Activated naive CD4-positive, alpha-beta T cell treated with anti-CD3 and anti-CD28 coated beads, Interleukin-2, amount 10 ng/mL, durations not matched to agents 7 days and 5 days (primary cell): Measurements from ENCODE around the gene ZNF598.
"Not testable (repeated sequence)": the region's sequence is repeated elsewhere in the genome, so short reads cannot be mapped to it uniquely, and the experiment has no call there.

ENCODE experiments used
- CTCF ChIA-PET: fragments of 350-600 bp; sonication (Branson Sonifier 250); formaldehyde crosslinking; loops from one replicate; lab custom pipeline; 2021; ENCODE audit warnings: antibody characterized with exemption; lab: Charles Lee
- DNase-seq: peaks from one replicate; pipeline ENCODE4 v3.0.0-alpha.2; 2020
- H3K27ac Mint-ChIP-seq: one replicate; pipeline ENCODE4 v1.8.0; 2021; ENCODE audit warnings: mild to moderate bottlenecking, moderate library complexity, mixed read lengths
- H3K27me3 Mint-ChIP-seq: one replicate; pipeline ENCODE4 v1.8.0; 2021; ENCODE audit warnings: mild to moderate bottlenecking, mixed read lengths
- H3K36me3 Mint-ChIP-seq: one replicate; pipeline ENCODE4 v1.8.0; 2021; ENCODE audit warnings: mixed read lengths
- H3K4me1 Mint-ChIP-seq: one replicate; pipeline ENCODE4 v1.8.0; 2021; ENCODE audit warnings: mixed read lengths
- H3K4me3 Mint-ChIP-seq: one replicate; pipeline ENCODE4 v1.8.0; 2021; ENCODE audit warnings: mild to moderate bottlenecking, moderate library complexity, mixed read lengths
- H3K9me3 Mint-ChIP-seq: one replicate; pipeline ENCODE4 v1.8.0; 2021; ENCODE audit warnings: mixed read lengths

ZNF598 gene

GRCh38 chr16:2015117-2015946, 5.7 kb upstream of the ZNF598 start:
- Mint-ChIP-seq H3K27me3 (peaks cover 43% of the 10 kb centered on the region), H3K27ac (no peak overlapping the region), H3K36me3 (no peaks in the 10 kb centered on the region), H3K4me1 (peaks cover 2% of the 10 kb centered on the region), H3K4me3 (no peak overlapping the region), H3K9me3 (no peaks in the 10 kb centered on the region)
- CTCF ChIA-PET = no interaction called here
- no peak for DNase-seq

GRCh38 chr16:2013527-2013926, 3.9 kb upstream of the ZNF598 start:
- Mint-ChIP-seq H3K27me3 (peaks cover 25% of the 10 kb centered on the region), H3K4me1 (peaks cover 12% of the 10 kb centered on the region), H3K36me3 (peaks cover 2% of the 10 kb centered on the region), H3K27ac (no peak overlapping the region), H3K4me3 (no peak overlapping the region), H3K9me3 (no peaks in the 10 kb centered on the region)
- DNase-seq = no peak
- CTCF ChIA-PET = interaction anchor here (1.0 to 2.0 kb wide), 3 partner anchors 9 to 127 kb away, joined by 3 to 9 read pairs (median 6); no protein-coding TSS in a partner anchor

- H3K4me3 Mint-ChIP-seq, H3K36me3 Mint-ChIP-seq, H3K27me3 Mint-ChIP-seq, DNase-seq, H3K9me3 Mint-ChIP-seq, CTCF ChIA-PET, H3K27ac Mint-ChIP-seq: not testable (repeated sequence)
- H3K4me1 Mint-ChIP-seq = peaks cover 30% of the 10 kb centered on the region
These were observed 2.1 kb upstream of the ZNF598 start for GRCh38 chr16:2011726-2012125.

GRCh38 chr16:2009164-2009711, 383 bp downstream of the ZNF598 start:
- peak overlapping the region; percentile 86 for H3K4me3 Mint-ChIP-seq
- no peaks in the 10 kb centered on the region for H3K27me3 Mint-ChIP-seq
- no peaks in the 10 kb centered on the region for H3K9me3 Mint-ChIP-seq
- H3K4me1 Mint-ChIP-seq = peaks cover 47% of the 10 kb centered on the region
- CTCF ChIA-PET = interaction anchor here (2.0 kb wide), 1 partner anchor 131 kb away, joined by 8 read pairs; no protein-coding TSS in a partner anchor
- DNase-seq = peak; percentile 43
- H3K36me3 Mint-ChIP-seq = peaks cover 8% of the 10 kb centered on the region
- H3K27ac Mint-ChIP-seq = peak overlapping the region; percentile 92

GRCh38 chr16:2008631-2009163, 924 bp downstream of the ZNF598 start:
- peak; percentile 57 for DNase-seq
- peak overlapping the region; percentile 92 for H3K27ac Mint-ChIP-seq

GRCh38 chr16:2008009-2008526, 1.6 kb downstream of the ZNF598 start:
- CTCF ChIA-PET = interaction anchor here (2.0 kb wide), 1 partner anchor 132 kb away, joined by 8 read pairs; no protein-coding TSS in a partner anchor
- DNase-seq = peak; percentile 52
- Mint-ChIP-seq H3K36me3 (peaks cover 9% of the 10 kb centered on the region), H3K27ac (peak overlapping the region; percentile 92), H3K4me3 (peak overlapping the region; percentile 86), H3K27me3 (no peaks in the 10 kb centered on the region), H3K9me3 (no peaks in the 10 kb centered on the region), H3K4me1 (peaks cover 51% of the 10 kb centered on the region)

More at GRCh38 chr16:2008631-2009163, 924 bp downstream of the ZNF598 start:
- Mint-ChIP-seq H3K27me3 (no peaks in the 10 kb centered on the region), H3K9me3 (no peaks in the 10 kb centered on the region), H3K4me3 (peak overlapping the region; percentile 86), H3K4me1 (peaks cover 51% of the 10 kb centered on the region), H3K36me3 (peaks cover 8% of the 10 kb centered on the region)
- CTCF ChIA-PET = interaction anchor here (2.0 kb wide), 1 partner anchor 132 kb away, joined by 8 read pairs; no protein-coding TSS in a partner anchor

- H3K4me1 Mint-ChIP-seq = peaks cover 51% of the 10 kb centered on the region
- H3K4me3 Mint-ChIP-seq = peak overlapping the region; percentile 86
- CTCF ChIA-PET = interaction anchor here (2.0 kb wide), 1 partner anchor 133 kb away, joined by 8 read pairs; no protein-coding TSS in a partner anchor
- peaks cover 11% of the 10 kb centered on the region for H3K36me3 Mint-ChIP-seq
- H3K9me3 Mint-ChIP-seq = no peaks in the 10 kb centered on the region
- H3K27ac Mint-ChIP-seq = peak overlapping the region; percentile 92
- no peak for DNase-seq
- no peaks in the 10 kb centered on the region for H3K27me3 Mint-ChIP-seq
These were observed 2.4 kb downstream of the ZNF598 start for GRCh38 chr16:2007081-2007836.

- Mint-ChIP-seq H3K27me3 (no peaks in the 10 kb centered on the region), H3K27ac (no peak overlapping the region), H3K36me3 (peaks cover 16% of the 10 kb centered on the region), H3K4me1 (peaks cover 51% of the 10 kb centered on the region), H3K4me3 (no peak overlapping the region), H3K9me3 (no peaks in the 10 kb centered on the region)
- CTCF ChIA-PET = no interaction called here
- DNase-seq = no peak
These were observed 3.3 kb downstream of the ZNF598 start for GRCh38 chr16:2006317-2006716.

GRCh38 chr16:2005646-2006045, 4.0 kb downstream of the ZNF598 start:
- DNase-seq = no peak

GRCh38 chr16:2004795-2005517, 4.7 kb downstream of the ZNF598 start:
- no peaks in the 10 kb centered on the region for H3K27me3 Mint-ChIP-seq
- no peak for DNase-seq
- no peaks in the 10 kb centered on the region for H3K9me3 Mint-ChIP-seq
- peaks cover 23% of the 10 kb centered on the region for H3K36me3 Mint-ChIP-seq
- peak overlapping the region; percentile 55 for H3K27ac Mint-ChIP-seq
- peaks cover 45% of the 10 kb centered on the region for H3K4me1 Mint-ChIP-seq
- CTCF ChIA-PET = interaction anchor here (0.7 to 2.3 kb wide), 12 partner anchors 8 to 246 kb away, joined by 3 to 18 read pairs (median 4); partner anchors contain the start of genes ECI1, GFER, RAB26 and RPS2
- no peak overlapping the region for H3K4me3 Mint-ChIP-seq

More at GRCh38 chr16:2005646-2006045, 4.0 kb downstream of the ZNF598 start:
- CTCF ChIA-PET = interaction anchor here (0.7 to 1.8 kb wide), 2 partner anchors 142 to 245 kb away, joined by 3 to 10 read pairs; partner anchors contain the start of genes ECI1 and RAB26
- no peaks in the 10 kb centered on the region for H3K9me3 Mint-ChIP-seq
- no peaks in the 10 kb centered on the region for H3K27me3 Mint-ChIP-seq
- H3K27ac Mint-ChIP-seq = no peak overlapping the region
- H3K4me1 Mint-ChIP-seq = peaks cover 51% of the 10 kb centered on the region
- H3K4me3 Mint-ChIP-seq = no peak overlapping the region
- peaks cover 23% of the 10 kb centered on the region for H3K36me3 Mint-ChIP-seq

- Mint-ChIP-seq H3K4me1 (peaks cover 43% of the 10 kb centered on the region), H3K4me3 (no peak overlapping the region), H3K9me3 (no peaks in the 10 kb centered on the region), H3K36me3 (peaks cover 23% of the 10 kb centered on the region), H3K27ac (no peak overlapping the region), H3K27me3 (no peaks in the 10 kb centered on the region)
- DNase-seq = peak; percentile 93
- CTCF ChIA-PET = interaction anchor here (0.7 to 2.3 kb wide), 22 partner anchors 8 to 248 kb away, joined by 3 to 18 read pairs (median 5); partner anchors contain the start of genes ECI1, GFER, NPW and RAB26
These were observed 5.6 kb downstream of the ZNF598 start for GRCh38 chr16:2003827-2004641.

- Mint-ChIP-seq H3K27ac (no peak overlapping the region), H3K9me3 (no peaks in the 10 kb centered on the region), H3K27me3 (no peaks in the 10 kb centered on the region), H3K4me3 (no peak overlapping the region), H3K4me1 (peaks cover 37% of the 10 kb centered on the region), H3K36me3 (peaks cover 19% of the 10 kb centered on the region)
- DNase-seq = no peak
- CTCF ChIA-PET = interaction anchor here (0.6 to 2.3 kb wide), 16 partner anchors 10 to 249 kb away, joined by 3 to 18 read pairs (median 5); partner anchors contain the start of genes ECI1, GFER, NPW and RPS2
These were observed 6.3 kb downstream of the ZNF598 start for GRCh38 chr16:2003231-2003826.
